Measurements from ENCODE around the gene ADGRG3. TPM values are rescaled to one million over a fixed set of nuclear protein-coding genes. Genes with fewer than 3 reads are reported as not detected.
"Not testable (repeated sequence)": the region's sequence is repeated elsewhere in the genome, so short reads cannot be mapped to it uniquely, and the experiment has no call there.

Gene ADGRG3
- total and polyA plus RNA-seq, 2 donors from 2014 or later = 0.17 to 1.8 TPM

DNA sequence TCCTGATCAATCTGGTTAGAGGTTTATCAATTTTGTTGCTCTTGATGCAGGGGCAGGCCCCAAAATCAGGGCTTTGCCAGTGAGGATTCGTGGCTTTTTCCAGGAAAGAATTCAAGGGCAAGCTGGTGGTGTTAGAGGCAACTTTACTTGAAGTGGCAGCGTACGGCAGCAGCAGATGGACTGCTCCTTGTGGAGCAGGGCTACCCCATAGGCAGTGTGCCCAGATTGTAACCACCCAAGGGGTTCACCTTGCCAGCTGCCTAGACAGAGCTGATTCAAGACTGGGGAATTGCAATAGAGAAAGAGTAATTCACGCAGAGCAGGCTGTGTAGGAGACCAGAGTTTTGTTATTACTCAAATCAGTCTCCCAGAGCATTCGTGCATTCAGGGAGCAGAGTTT lies 43.2 kb downstream of the ADGRG3 start:
- intact Hi-C loops (cut with DNase I) = no loop called here
- Histone ChIP-seq H3K9me3 (ENCODE audit: control insufficient read depth in 2 of 3, insufficient read depth in 1 of 3, low read length in 3 of 3) (no peaks in the 10 kb centered on the region), H3K4me3 (ENCODE audit: low read length in 3 of 3) (no peak overlapping the region), H3K4me1 (ENCODE audit: control insufficient read depth in 2 of 3, insufficient read depth in 2 of 3, low read depth in 1 of 3, low read length in 3 of 3) (no peaks in the 10 kb centered on the region), H3K36me3 (ENCODE audit: control insufficient read depth in 2 of 3, insufficient read depth in 3 of 3, low read length in 3 of 3) (no peaks in the 10 kb centered on the region), H3K9ac (ENCODE audit: low read length in 3 of 3) (no peak overlapping the region), H3K27me3 (ENCODE audit: control insufficient read depth, insufficient read depth, low read length) (no peaks in the 10 kb centered on the region), H3K27ac (ENCODE audit: low read depth in 2 of 2, low read length in 2 of 2) (no peak overlapping the region)
- no peak for DNase-seq
- TF ChIP-seq, protein P1, sequence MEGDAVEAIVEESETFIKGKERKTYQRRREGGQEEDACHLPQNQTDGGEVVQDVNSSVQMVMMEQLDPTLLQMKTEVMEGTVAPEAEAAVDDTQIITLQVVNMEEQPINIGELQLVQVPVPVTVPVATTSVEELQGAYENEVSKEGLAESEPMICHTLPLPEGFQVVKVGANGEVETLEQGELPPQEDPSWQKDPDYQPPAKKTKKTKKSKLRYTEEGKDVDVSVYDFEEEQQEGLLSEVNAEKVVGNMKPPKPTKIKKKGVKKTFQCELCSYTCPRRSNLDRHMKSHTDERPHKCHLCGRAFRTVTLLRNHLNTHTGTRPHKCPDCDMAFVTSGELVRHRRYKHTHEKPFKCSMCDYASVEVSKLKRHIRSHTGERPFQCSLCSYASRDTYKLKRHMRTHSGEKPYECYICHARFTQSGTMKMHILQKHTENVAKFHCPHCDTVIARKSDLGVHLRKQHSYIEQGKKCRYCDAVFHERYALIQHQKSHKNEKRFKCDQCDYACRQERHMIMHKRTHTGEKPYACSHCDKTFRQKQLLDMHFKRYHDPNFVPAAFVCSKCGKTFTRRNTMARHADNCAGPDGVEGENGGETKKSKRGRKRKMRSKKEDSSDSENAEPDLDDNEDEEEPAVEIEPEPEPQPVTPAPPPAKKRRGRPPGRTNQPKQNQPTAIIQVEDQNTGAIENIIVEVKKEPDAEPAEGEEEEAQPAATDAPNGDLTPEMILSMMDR (IDR thresholded peaks at IDR 0.05; ENCODE audit: borderline replicate concordance, extremely low read depth, insufficient read depth) = no peak
- no peak for FAIRE-seq

DNA sequence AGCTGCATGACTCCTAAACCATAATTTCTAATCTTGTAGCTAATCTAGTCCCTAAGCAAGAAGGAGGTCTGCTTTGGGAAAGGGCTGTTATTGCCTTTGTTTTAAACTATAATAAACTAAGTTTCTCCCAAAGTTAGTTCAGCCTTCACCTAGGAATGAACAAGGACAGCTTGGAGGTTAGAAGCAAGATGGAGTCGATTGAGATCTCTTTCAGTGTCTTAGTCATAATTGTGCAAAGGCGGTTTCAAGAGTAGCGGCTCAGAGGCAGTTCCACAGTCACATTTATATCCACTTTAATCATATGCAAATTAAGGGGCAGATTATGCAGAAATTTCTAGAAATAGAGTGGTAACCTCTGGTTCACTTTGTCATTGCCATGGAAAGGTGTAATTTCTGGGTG lies 43.9 kb downstream of the ADGRG3 start:
- DNase-seq (no peak), FAIRE-seq (no peak)
- H3K27me3 ChIP-seq (ENCODE audit: control insufficient read depth, insufficient read depth, low read length) = no peaks in the 10 kb centered on the region
- no peaks in the 10 kb centered on the region for H3K9me3 ChIP-seq (ENCODE audit: control insufficient read depth in 2 of 3, insufficient read depth in 1 of 3, low read length in 3 of 3)
- H3K9ac ChIP-seq (ENCODE audit: low read length in 3 of 3) = no peak overlapping the region
- intact Hi-C loops (cut with DNase I) = no loop called here
- no peaks in the 10 kb centered on the region for H3K4me1 ChIP-seq (ENCODE audit: control insufficient read depth in 2 of 3, insufficient read depth in 2 of 3, low read depth in 1 of 3, low read length in 3 of 3)
- no peak overlapping the region for H3K27ac ChIP-seq (ENCODE audit: low read depth in 2 of 2, low read length in 2 of 2)
- H3K36me3 ChIP-seq (ENCODE audit: control insufficient read depth in 2 of 3, insufficient read depth in 3 of 3, low read length in 3 of 3) = no peaks in the 10 kb centered on the region
- no peak overlapping the region for H3K4me3 ChIP-seq (ENCODE audit: low read length in 3 of 3)
- TF ChIP-seq, protein P1 (IDR thresholded peaks at IDR 0.05; ENCODE audit: borderline replicate concordance, extremely low read depth, insufficient read depth) = no peak

DNA sequence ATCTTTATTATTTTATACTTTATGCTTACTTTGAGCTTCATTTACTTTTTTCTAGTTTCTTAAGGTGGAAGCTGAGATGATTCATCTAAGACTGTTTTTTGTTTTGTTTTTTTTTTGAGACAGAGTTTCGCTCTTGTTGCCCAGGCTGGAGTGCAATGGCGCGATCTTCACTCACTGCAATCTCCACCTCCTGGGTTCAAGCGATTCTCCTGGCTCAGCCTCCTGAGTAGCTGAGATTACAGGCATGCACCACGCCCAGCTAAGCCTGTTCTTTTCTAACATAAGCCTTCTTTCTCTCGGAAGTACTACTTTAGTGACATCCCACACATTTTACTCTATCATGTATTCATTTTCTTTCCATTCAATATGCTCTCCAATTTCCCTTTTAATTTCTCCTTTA lies 44.5 kb downstream of the ADGRG3 start:
- intact Hi-C loops (cut with DNase I); H3K27ac ChIP-seq (ENCODE audit: low read depth in 2 of 2, low read length in 2 of 2); DNase-seq; H3K4me1 ChIP-seq (ENCODE audit: control insufficient read depth in 2 of 3, insufficient read depth in 2 of 3, low read depth in 1 of 3, low read length in 3 of 3); H3K9me3 ChIP-seq (ENCODE audit: control insufficient read depth in 2 of 3, insufficient read depth in 1 of 3, low read length in 3 of 3); H3K27me3 ChIP-seq (ENCODE audit: control insufficient read depth, insufficient read depth, low read length); H3K36me3 ChIP-seq (ENCODE audit: control insufficient read depth in 2 of 3, insufficient read depth in 3 of 3, low read length in 3 of 3); FAIRE-seq; H3K4me3 ChIP-seq (ENCODE audit: low read length in 3 of 3); H3K9ac ChIP-seq (ENCODE audit: low read length in 3 of 3): not testable (repeated sequence)

DNA sequence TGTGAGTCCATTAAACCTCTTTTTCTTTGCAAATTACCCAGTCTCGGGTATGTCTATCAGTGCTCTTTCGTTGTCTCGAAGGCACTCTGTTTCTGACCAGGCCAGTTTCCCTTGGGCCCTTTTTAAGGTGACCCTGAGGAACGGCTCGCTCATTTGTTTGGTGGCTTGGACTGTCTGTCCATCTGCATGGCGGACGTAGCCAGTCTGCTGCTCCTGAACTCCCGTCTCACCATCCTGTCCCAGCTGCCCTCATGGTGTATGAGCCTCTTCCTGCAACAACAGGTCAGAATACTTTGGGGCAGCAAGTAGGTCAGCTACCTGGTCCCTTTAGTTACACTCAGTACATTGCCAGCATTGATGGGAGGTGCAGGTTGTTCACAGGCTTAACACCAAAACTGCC lies 45.5 kb downstream of the ADGRG3 start:
- Histone ChIP-seq H3K36me3 (ENCODE audit: control insufficient read depth in 2 of 3, insufficient read depth in 3 of 3, low read length in 3 of 3) (no peaks in the 10 kb centered on the region), H3K4me1 (ENCODE audit: control insufficient read depth in 2 of 3, insufficient read depth in 2 of 3, low read depth in 1 of 3, low read length in 3 of 3) (no peaks in the 10 kb centered on the region), H3K27me3 (ENCODE audit: control insufficient read depth, insufficient read depth, low read length) (no peaks in the 10 kb centered on the region), H3K27ac (ENCODE audit: low read depth in 2 of 2, low read length in 2 of 2) (no peak overlapping the region), H3K9me3 (ENCODE audit: control insufficient read depth in 2 of 3, insufficient read depth in 1 of 3, low read length in 3 of 3) (no peaks in the 10 kb centered on the region), H3K4me3 (ENCODE audit: low read length in 3 of 3) (no peak overlapping the region), H3K9ac (ENCODE audit: low read length in 3 of 3) (no peak overlapping the region)
- TF ChIP-seq, protein P1 (IDR thresholded peaks at IDR 0.05; ENCODE audit: borderline replicate concordance, extremely low read depth, insufficient read depth) = no peak
- no peak for FAIRE-seq
- intact Hi-C loops (cut with DNase I) = no loop called here
- no peak for DNase-seq

Data from kidney (tissue), 14 donors.